ENCODE data around the gene CEMIP2.
"Not testable (repeated sequence)": the region's sequence is repeated elsewhere in the genome, so short reads cannot be mapped to it uniquely, and the experiment has no call there.

CEMIP2 gene

DNA sequence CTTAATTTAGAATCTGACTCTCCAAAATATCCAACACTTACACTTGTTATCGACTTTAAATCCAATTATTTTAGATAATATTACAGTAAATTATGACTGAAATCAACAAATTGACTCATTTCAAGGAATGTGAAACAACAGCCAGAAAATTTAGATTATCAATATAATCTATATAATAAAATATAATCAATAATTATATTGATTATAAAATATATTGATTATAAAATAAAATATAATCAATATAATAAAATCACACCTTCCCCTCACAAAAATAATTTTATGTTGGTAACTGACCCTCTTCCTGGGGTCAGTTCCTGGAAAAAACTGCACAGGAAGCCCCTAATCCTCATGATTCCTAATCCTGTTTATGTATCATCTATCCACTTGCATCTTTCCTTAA is 91.1 kb downstream of the CEMIP2 start:
- no peak for DNase-seq (ENCODE audit: low read depth)

DNA sequence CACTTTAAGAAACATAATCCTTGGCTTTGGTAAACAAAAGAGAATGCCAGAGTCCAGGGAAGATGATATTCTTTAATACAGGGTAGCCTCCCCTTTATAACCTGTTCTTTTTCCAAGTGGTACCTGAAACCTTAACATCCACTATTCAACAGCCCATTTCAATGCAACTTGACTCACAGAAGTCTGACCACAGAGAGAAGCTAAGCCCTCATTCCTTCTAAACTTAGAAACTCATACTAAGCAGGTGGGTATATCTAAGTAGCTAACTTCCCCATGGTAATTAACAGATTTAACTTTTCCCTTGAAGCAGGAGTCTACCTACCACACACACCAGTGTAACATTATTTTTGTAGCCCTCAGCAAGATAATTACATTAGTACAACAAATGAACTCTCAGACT is 91.9 kb downstream of the CEMIP2 start:
- DNase-seq (ENCODE audit: low read depth), result no peak

DNA sequence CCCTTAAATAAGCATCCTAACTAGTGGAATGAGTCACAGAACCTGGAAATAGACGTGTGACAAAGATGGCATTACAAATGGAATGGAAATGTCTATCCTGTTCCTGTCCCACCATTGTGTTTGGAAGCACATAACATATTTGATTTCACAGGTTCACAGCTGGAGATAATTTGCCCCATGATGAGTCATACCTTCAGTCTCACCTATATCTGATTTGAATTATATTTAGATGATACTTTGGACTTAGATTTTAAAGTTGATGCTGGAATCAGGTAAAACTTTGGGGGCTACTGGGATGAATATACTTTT is 92.5 kb downstream of the CEMIP2 start:
- DNase-seq (ENCODE audit: low read depth), result no peak

DNA sequence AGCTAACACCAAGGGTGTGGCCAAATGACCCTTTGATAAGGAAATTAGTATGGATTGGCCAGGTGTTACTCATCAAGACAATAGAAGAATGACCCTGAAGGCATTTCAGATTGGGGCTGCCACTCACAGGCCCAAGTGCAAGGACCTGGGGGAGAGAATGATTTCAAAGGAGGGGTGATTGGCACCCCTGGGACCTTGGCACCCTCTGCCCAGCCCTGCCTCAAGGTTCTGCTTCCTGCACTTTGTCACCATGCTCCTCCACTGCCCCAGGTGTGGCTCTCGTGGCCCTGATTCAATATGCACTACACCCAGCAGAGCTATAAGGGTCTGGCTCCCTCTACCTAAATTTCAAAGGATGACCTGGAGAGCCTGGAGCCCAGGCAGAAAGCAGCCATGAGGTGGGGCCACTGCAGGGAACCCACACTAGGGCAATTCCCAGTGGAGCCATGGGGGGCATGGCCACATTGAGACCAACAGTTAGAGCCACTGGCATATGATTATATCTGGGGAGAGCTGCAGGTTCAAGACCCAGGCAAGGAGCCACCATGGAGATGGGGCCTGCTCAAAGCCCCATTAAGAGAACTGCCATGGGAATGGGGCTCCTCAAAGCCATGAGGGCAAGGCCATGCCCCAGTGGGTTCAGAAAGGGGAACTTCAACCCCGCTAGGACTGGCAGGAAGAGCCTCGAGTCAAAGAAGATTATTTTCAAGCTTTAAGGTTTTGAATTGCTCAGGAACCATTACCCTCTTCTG is 93.0 kb downstream of the CEMIP2 start:
- DNase-seq (ENCODE audit: low read depth), result no peak

DNA sequence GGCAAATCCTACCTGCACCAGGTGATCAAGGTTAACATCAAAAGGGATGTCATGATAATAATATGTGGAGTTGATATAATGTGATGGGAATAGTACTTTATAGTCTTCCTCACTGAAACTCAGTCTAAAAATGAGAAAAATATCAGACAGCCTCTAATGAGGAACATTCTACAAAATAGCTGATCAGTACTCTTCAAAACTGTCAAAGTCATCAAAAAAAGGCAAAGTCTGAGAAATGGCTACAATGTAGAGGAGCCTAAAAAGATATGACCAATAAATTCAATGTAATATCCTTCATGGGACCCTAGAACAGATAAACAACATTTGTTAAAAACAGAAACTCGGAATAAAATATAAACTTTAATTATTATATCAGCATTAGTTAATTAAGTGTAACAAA is 95.7 kb downstream of the CEMIP2 start:
- DNase-seq (ENCODE audit: low read depth), result no peak

DNA sequence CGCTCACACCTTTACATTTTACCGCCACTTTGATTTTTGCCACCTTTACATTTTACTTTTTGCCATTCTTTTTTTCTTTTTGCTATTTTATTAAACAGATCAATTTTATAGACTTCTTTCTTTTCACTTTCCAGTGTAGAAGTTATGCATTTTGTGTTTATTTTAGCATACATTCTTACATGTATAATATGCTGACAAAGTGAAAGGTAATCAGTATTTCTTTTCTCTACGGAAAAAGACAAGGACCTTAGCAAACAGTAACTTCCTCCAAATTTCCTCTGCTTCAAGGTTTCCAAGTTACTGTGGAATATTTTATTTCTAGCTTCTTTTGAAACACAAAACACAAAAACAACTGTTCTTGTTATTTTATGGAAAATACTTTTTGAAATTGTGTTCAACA is 97.0 kb downstream of the CEMIP2 start:
- DNase-seq (ENCODE audit: low read depth), result no peak

DNA sequence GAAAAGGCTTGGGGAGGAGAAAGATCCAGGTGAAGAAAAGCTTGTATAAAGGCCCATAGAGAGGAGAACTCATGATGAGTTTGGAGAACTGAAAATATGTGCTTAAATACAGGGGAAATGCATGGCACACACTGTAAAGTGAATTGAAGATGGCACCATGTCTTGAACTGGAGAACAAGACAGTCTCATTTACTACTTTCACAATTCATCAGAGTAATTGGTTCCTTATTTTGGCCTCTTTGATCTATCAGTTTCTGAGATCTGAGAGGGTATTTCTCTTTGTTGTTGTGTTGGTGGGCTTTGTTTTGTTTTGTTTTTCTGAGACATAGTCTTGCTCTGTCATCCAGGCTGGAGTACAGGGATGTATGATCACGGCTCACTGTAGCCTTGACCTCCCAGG is 98.2 kb downstream of the CEMIP2 start:
- no peak for DNase-seq (ENCODE audit: low read depth)

DNA sequence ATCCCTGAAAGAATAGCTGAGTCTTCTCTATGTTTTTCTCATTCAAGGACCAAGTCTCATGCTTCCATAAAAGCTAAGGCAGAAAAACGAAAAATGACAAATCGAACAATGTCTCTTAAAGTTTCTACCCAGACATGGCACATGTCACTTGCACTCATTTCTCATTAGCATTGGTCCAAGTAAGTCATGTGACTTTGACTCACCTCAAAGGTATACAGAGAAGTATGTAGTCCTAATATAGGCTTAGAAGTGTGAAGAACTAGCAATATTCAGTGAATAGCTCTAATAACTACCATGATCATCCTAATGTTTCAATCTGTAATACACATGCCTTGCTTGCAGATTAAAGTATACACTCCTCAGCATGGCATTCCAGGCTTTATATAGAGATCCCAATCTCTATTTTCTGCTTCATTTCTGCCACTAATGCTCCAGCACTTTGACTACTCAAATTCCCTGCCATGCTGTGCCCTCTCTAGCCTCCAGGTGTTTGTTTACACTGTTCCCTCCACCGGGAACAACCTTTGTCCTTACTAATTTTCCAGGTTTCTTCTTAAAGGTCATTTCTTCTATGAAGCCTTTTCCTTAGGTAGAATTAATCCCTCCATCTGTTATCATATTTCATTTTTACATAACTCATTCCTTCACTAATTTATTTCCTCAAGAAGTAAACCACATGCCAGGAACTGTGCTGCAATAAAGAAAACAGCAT is 98.9 kb downstream of the CEMIP2 start:
- no peak for DNase-seq (ENCODE audit: low read depth)

DNA sequence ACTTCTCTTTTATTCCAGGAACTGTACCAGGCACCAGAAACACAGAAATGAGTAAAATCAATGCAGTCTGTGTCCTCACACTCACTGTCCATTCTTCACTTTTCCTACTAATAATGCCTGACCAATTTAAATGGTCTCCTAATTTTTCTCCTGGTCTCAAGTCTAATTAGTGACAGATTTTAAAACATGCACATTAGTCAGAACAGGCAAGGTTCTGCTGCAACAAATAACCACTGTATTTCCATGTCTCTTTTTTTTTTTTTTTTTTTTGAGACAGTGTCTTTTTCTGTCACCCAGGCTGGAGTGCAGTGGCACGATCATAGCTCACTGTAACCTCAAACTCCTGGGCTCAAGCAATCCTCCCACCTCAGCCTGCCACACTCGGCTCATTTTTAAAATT is 99.6 kb downstream of the CEMIP2 start:
- DNase-seq (ENCODE audit: low read depth), result no peak

DNA sequence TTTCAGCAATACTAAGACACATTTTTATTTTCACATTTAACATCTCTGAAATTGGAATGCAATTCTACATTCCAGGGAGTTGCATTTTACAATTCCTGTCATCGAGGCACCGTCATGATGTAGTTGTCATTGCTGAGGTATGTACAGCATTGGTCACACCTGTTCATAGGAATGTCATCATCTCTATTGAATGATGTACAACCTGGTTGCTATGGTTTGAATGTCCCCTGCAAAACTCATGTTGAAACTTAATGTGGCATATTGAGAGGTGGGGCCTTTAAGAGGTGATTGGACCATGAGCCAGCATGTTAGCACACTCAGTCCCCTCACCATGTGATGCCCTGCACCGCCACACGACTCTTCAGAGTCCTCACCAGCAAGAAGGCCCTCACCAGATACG is 103.1 kb downstream of the CEMIP2 start:
- DNase-seq (ENCODE audit: low read depth), result no peak

DNA sequence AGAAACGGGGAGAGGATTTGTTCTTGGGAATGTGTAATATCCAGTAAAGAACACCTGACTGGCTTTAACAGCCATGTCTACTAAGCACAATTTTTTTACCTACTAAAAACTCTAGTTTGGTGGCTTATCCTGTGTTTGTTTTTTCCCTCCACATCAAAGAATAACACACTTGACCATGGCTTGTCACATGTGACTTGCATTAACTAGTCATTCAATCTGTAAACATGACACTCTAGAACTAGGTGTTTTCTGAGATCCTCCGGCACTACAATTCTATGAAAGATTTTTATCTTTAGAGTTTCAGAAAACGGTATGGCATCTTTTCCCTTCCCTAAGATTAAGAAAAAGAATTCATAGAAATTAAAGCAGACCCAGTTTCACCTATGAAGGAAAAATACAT is 103.7 kb downstream of the CEMIP2 start:
- DNase-seq (ENCODE audit: low read depth), result no peak

DNA sequence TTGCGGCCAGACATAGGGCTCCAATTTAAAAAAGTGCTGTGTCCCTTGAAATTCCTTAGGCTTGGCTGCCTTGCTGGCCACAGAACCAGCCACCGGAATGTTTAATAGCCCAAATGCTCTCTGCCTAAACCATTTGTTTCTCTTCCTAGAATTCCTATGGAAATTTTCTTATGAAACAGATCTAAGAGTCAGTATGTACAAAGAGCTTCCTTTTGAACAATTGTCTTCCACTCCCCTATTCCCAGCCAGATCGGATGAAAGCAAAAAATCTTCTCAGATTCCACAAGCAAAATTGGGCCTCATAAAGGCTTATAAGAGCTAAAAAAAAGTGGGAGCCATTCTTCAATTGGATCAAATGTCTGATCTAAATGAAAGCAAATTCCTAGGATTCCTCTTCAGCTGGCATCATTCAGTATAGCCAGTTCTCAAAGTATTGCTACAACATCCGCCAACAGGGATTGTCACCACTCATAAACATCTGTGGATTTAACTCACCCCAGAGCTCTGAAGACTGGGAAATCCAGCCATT is 104.3 kb downstream of the CEMIP2 start:
- DNase-seq (ENCODE audit: low read depth), result no peak

DNA sequence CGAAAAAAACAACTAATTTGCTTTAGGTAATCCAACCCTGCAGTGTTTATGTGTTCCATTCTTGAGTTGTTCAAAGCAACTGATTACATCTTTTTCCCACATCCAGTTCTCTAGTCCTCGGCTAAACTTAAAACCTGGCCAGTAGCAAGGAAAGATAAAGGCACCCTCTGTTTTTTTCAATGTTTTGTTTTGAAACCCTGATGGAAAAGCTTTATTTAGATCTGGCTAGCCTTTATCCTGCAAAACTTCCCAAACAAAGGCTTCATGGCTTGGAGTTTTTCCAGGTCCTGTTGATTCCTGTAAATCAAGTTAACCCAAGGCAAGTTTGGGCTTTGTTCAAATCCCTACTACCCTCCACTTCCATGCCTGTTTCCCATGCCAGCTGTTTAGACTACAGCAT is 105.1 kb downstream of the CEMIP2 start:
- no peak for DNase-seq (ENCODE audit: low read depth)

DNA sequence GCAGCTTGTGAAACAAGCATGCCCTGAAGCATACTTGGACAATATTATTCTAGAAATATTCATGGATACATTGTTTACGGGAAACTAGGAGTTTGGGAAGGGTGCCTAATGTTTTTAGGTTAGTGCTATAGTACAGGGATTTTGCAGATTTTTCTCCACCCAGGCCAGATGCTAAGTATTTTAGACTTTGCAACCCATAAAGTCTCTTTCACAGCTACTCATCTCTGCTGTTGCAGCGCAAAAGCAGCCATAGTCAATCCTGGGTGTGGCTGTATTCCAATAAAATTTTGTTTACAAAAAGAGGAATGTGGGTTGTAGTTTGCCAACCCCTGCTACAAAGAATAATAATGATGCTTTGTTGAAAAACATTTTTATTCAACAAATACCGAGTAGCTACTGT is 106.2 kb downstream of the CEMIP2 start:
- no peak for DNase-seq (ENCODE audit: low read depth)

DNA sequence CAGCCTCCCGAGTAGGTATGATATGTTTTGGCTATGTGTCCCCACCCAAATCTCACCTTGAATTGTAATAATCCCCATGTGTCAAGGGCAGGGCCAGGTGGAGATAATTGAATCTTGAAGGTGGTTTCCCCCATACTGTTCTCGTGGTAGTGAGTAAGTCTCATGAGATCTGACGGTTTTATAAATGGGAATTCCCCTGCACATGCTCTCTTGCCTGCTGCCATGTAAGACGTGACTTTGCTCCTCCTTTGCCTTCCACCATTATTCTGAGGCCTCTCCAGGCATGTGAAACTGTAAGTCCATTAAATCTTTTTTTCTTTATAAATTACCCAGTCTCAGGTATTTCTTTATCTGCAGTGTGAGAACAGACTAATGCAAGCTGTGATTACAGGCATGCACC is 111.0 kb downstream of the CEMIP2 start:
- DNase-seq (ENCODE audit: low read depth), result not testable (repeated sequence)

DNA sequence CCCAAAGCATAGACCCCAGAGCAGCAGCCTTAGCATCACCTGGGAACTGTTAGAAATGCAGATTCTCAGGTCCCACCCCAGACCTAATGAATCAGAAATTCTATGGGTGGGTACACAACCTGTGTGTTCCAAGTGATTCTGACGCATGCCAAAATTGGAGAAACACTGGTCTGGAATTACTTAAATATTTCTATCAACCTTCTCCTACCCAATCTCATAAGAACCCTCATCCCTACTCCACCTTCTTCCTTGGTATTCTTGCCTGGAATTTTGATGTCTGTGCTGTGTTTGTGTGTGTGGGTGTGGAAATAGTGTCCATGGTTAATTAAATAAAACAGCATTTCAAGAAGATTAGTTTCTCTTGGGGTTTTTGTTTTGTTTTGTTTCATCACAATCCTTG is 111.8 kb downstream of the CEMIP2 start:
- DNase-seq (ENCODE audit: low read depth), result no peak

DNA sequence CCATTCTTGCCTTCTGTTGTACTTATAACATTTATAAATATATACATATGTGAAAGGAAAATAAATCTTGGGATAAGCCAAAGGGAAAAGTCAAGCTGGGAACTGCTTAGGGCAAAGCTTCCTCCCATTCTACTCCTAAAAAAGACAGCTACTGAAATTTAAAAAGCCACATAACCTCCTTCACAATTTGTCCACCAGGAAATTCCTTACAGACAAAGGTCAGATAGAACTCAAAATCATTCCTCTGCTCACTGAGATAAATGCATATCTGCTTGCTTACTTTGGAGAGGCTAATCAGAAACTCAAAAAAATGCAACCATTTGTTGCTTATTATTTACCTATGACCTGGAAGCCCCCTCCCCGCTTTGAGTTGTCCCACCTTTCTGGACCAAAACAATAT is 112.5 kb downstream of the CEMIP2 start:
- no peak for DNase-seq (ENCODE audit: low read depth)

DNA sequence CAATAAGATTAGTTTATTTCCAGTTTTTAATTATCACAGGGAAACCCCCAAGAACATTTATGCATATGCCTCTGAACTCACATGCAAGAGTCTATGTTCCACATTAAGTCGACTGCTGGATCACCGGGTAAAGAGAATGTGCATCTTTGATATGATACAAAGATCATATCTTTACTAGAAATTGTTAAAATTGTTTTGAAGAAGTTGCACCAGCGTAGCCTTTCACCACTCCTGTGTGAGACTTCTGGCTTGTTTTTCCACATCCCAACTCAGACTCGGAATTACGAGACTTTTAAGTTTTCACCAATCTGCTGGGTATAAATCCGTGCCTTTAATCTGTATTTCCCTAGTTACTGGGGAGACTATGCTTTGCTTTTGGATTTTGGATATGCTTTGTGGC is 113.2 kb downstream of the CEMIP2 start:
- no peak for DNase-seq (ENCODE audit: low read depth)

DNA sequence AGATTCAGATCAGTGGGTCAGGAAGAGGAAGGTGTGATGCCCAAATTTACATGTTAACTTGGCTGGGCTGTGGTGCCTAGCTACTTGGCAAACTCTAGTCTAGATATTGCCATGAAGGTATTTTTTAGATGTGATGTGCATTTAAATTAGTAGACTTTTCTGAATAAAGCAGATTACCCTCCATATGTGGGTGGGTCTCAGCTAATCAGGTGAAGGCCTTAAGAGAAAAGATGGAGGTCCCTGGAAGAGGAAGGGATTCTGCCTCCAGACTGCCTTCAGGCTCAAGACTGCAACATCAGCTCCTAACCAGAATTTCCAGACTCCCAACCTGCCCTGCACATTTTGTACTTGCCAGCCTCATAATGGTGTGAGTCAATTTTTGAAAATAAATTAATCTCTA is 115.8 kb downstream of the CEMIP2 start:
- DNase-seq (ENCODE audit: low read depth), result no peak

DNA sequence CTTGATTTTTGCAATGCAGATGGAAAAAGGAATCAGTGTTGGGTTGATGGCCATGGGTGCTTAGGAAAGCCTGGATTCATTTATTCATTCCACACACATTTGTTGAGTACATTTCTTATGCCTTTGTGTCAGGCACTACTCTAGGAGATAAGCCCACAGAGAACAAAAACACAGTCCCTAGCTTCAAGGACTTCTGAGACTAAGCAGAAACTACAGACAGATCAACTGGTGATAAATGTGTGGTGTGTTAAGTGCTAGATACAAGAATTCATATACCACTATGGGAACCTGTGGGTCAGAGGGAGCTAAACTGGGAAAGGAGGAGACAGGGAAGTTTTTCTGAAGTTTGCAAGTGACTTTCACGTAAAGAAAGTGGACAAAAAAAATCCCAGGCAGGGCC is 119.9 kb downstream of the CEMIP2 start:
- no peak for DNase-seq (ENCODE audit: low read depth)

DNA sequence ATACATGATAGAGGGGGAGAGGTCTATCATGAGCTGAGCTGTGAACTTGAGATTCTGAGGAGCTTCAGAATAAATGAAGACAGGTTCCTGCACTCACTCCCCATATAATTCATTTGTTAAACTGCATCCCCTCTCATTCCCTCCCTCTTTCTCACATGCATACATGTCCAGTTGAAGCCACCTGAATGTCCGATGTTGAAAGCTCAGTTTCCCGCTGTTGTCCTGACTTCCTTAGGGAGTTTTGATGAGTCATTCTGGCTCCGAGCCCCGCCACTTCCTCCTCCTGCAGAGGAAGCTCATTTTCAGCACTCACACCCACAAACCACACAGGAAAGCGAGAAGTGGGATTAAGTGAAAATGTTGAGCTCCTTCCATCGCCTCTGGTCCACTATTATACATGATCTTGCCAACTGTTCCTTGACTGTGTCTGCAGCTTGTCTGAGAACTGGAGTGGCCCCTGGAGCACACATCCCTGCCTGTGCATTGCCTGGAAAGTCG is 121.2 kb downstream of the CEMIP2 start:
- no peak for DNase-seq (ENCODE audit: low read depth)

DNA sequence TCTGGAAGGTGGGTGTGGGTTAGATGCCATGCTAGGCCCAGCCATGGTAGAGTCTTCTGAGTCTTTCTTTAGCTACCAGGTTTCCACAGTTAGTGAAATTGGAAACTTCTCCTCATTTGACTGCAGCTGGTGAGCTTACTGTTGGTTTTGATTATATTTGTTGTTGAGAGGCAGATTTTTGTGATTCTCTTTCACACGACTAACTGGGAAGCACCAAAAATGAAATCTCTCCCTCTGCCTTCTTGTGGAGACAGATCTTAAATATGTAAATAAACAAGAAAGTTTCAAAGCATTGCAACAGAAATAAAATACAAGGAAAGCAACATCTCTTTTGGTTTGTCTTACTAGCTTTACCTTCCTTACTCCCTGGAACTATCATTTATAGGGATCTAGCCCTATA is 122.2 kb downstream of the CEMIP2 start:
- no peak for DNase-seq (ENCODE audit: low read depth)

DNA sequence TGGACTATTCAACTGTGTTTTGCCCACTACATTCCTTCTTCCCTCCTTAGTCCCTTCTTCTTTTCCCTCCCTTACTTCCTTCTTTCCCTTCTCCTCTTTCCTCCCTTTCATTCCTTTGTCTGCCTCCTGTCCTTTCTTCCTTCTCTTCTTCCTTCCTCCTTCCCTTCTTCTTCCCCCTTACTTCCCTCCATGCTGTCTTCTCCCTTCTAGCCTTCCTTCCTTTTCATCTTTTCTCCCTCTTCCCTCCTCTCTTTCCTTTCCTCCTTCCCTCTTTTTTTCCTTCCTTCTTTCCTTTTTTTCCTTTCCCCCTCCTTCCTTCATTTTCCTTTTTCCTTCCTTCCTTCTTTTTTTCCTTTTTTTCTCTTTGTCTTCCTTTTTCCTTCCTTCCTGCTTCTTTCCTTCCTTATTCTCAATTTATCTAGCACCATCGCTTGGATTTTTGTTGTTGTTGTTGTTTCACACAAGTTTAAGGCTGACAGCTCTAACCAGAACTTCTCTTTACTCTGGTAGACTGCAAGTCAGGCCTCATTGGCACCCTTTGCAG is 123.4 kb downstream of the CEMIP2 start:
- no peak for DNase-seq (ENCODE audit: low read depth)

Measured in T-helper 22 cell (primary cell).